HCT116 (cell line): Measurements from ENCODE around the gene CPEB2. TPM values are rescaled to one million over a fixed set of nuclear protein-coding genes. Genes with fewer than 3 reads are reported as not detected.

Experiments
- ATAC-seq: fragments of 200-7000 bp; cut with Tn5 transposase; 2 replicates; pipeline ENCODE4 v1.9.1; 2020; ENCODE audit warnings: mild to moderate bottlenecking, moderate library complexity
- BruUV-seq: library from RNA; stranded (reverse); fragments of 400-500 nt; replicated peaks from 2 replicates; lab custom pipeline; 2021; lab: Mats Ljungman, UMichigan
- CTCF ChIA-PET: fragments of 300-600 bp; sonication (Branson Sonifier 250); formaldehyde crosslinking; loops from one replicate; lab custom pipeline; 2021; ENCODE audit warnings: antibody characterized with exemption; lab: Charles Lee
- POLR2A ChIA-PET: fragments of 300-600, 350-600 bp; sonication (Branson Sonifier 250); formaldehyde crosslinking; loops from one replicate; lab custom pipeline; 2021; ENCODE audit warnings: antibody characterized with exemption; lab: Charles Lee
- RAD21 ChIA-PET, 2 experiments: fragments of 300-600 bp; sonication (Branson Sonifier 250); formaldehyde crosslinking; loops; one replicate each; lab custom pipeline; 2023; ENCODE audit warnings: low total read pairs in 2 of 2; ENCODE audit not compliant: uncharacterized antibody in 2 of 2, unreplicated experiment in 2 of 2, low non-redundant PET in 1 of 2; lab: Charles Lee
- DNase-seq: peaks from one replicate; pipeline ENCODE4 v3.0.0-alpha.2; 2010; ENCODE audit warnings: low read depth, low spot score
- H2AFZ ChIP-seq: fragments of 200-600 bp; shearing (Covaris generic), sonication (generic); 2 replicates; pipeline ENCODE4 v1.6.1; 2017; ENCODE audit warnings: low read depth, mixed run types, mixed read lengths, antibody characterized with exemption, low read length; ENCODE audit not compliant: poor library complexity, severe bottlenecking
- H3K27ac ChIP-seq: 2 replicates; pipeline ENCODE4 v1.5.1; 2012; ENCODE audit warnings: low read depth, low read length
- H3K27me3 ChIP-seq: fragments of 200-600 bp; sonication (generic); 2 replicates; pipeline ENCODE4 v1.6.1; 2016; ENCODE audit warnings: mixed run types, low read length, mixed read lengths; ENCODE audit not compliant: insufficient read depth
- H3K36me3 ChIP-seq, 2 experiments: fragments of 200-500 bp in 1 of 2; fragments of 200-600 bp in 1 of 2; sonication (Bioruptor generic) in 1 of 2; sonication (generic) in 1 of 2; 2 replicates each; pipeline versions ENCODE4 v1.5.1 to v1.6.1; 2014 to 2016; ENCODE audit warnings: low read length in 2 of 2, inconsistent platforms in 1 of 2, mixed read lengths in 1 of 2, mixed run types in 1 of 2; ENCODE audit not compliant: insufficient read depth in 2 of 2, control insufficient read depth in 1 of 2
- H3K4me1 ChIP-seq, 2 experiments: fragments of 200-600 bp in 1 of 2; sonication (generic) in 1 of 2; 2 replicates each; pipeline versions ENCODE4 v1.5.1 to v1.6.1; 2012 to 2017; ENCODE audit warnings: low read length in 2 of 2, inconsistent platforms in 1 of 2, mild to moderate bottlenecking in 1 of 2, mixed read lengths in 1 of 2, mixed run types in 1 of 2, moderate library complexity in 1 of 2; ENCODE audit not compliant: insufficient read depth in 2 of 2, control insufficient read depth in 1 of 2
- H3K4me2 ChIP-seq: fragments of 200-600 bp; sonication (generic); 2 replicates; pipeline ENCODE4 v1.6.1; 2017; ENCODE audit warnings: mixed run types, low read length, mixed read lengths
- H3K4me3 ChIP-seq, 2 experiments: fragments of 200-600 bp in 1 of 2; sonication (generic) in 1 of 2; replicated peaks in 1 of 2; 2 replicates each; pipeline ENCODE4 v1.5.1; 2011 to 2016; ENCODE audit warnings: low read length in 2 of 2, control low read depth in 1 of 2, low read depth in 1 of 2, mild to moderate bottlenecking in 1 of 2, mixed read lengths in 1 of 2, mixed run types in 1 of 2
- H3K79me2 ChIP-seq: fragments of 200-600 bp; sonication (generic); 2 replicates; pipeline ENCODE4 v1.6.1; 2017; ENCODE audit warnings: mild to moderate bottlenecking, mixed run types, low read length, moderate library complexity, mixed read lengths; ENCODE audit not compliant: insufficient read depth
- H3K9ac ChIP-seq: fragments of 200-600 bp; sonication (generic); 2 replicates; pipeline ENCODE4 v1.6.1; 2016; ENCODE audit warnings: low read length, mixed read lengths
- H3K9me2 ChIP-seq: fragments of 200-600 bp; sonication (generic), shearing (Covaris generic); 2 replicates; pipeline ENCODE4 v1.6.1; 2017; ENCODE audit warnings: mixed run types, mild to moderate bottlenecking, moderate library complexity; ENCODE audit not compliant: insufficient read depth
- H3K9me3 ChIP-seq, 2 experiments: fragments of 200-500 bp in 1 of 2; fragments of 200-600 bp in 1 of 2; sonication (Bioruptor generic) in 1 of 2; sonication (generic) in 1 of 2; 2 replicates each; pipeline ENCODE4 v1.6.1; 2014 to 2017; ENCODE audit warnings: low read length in 2 of 2, mixed read lengths in 2 of 2, inconsistent platforms in 1 of 2, low read depth in 1 of 2, mild to moderate bottlenecking in 1 of 2, mixed run types in 1 of 2, moderate library complexity in 1 of 2; ENCODE audit not compliant: control insufficient read depth in 1 of 2, insufficient read depth in 1 of 2
- H4K20me1 ChIP-seq: fragments of 200-600 bp; sonication (generic), shearing (Covaris generic); 2 replicates; pipeline ENCODE4 v1.6.1; 2017; ENCODE audit warnings: mixed run types, mild to moderate bottlenecking, moderate library complexity; ENCODE audit not compliant: insufficient read depth
- CTCF ChIP-seq, 3 experiments: fragments of 200-600 bp in 1 of 3; sonication (generic) in 1 of 3; IDR thresholded peaks in 2 of 3; conservative IDR thresholded peaks in 1 of 3; 2 replicates each; pipeline ENCODE4 v1.5.1; 2012 to 2017; ENCODE audit warnings: low read depth in 2 of 3, low read length in 2 of 3, antibody characterized with exemption in 1 of 3, borderline replicate concordance in 1 of 3, control low read depth in 1 of 3, mild to moderate bottlenecking in 1 of 3, mixed read lengths in 1 of 3, mixed run types in 1 of 3, moderate library complexity in 1 of 3; ENCODE audit not compliant: insufficient read depth in 1 of 3
- POLR2A ChIP-seq: IDR thresholded peaks from 2 replicates; pipeline ENCODE4 v1.7.0; 2011; ENCODE audit warnings: borderline replicate concordance; ENCODE audit not compliant: insufficient read depth, insufficient read length; ENCODE audit errors: extremely low read depth
- RAD21 ChIP-seq: IDR thresholded peaks from 2 replicates; pipeline ENCODE4 v1.6.1; 2012; ENCODE audit warnings: low read depth, mild to moderate bottlenecking
- TCF7L2 ChIP-seq: IDR thresholded peaks from 2 replicates; pipeline ENCODE4 v1.7.0; 2011; ENCODE audit warnings: borderline replicate concordance, inconsistent platforms; ENCODE audit not compliant: insufficient read depth, insufficient read length; ENCODE audit errors: extremely low read depth
- ZFX ChIP-seq: fragments of 450-650 bp; IDR thresholded peaks from 2 replicates; pipeline ENCODE4 v1.6.1; 2017
- intact Hi-C: fragments of 100-400 bp; cut with micrococcal nuclease; formaldehyde crosslinking; loops from 2 replicates; pipeline ENCODE4 v1.10.0; 2022
- total RNA-seq: library from RNA; stranded (reverse); gene quantifications from one replicate; pipeline ENCODE4 v1.2.1, GENCODE V29; 2021; ENCODE audit not compliant: unreplicated experiment

CPEB2 gene
- total RNA-seq, 1 experiment from 2014 or later: 1.3 TPM

GRCh38 chr4:15003891-15004738 is 1.8 kb downstream of the CPEB2 start:
- H3K4me3 ChIP-seq: peak overlapping the region; percentile 50 to 69
- TF ChIP-seq ZFX (peak; percentile 25; the same call in 1 of the 2 replicates), POLR2A (no peak)
- TF ChIP-seq, all 23 proteins: peak for 1
- Histone ChIP-seq H3K4me1 (peaks cover 2 to 18% of the 10 kb centered on the region in 2 experiments; a peak in 3 of 4 replicates), H3K27ac (no peak overlapping the region; the same call in 1 of the 2 replicates), H3K27me3 (no peaks in the 10 kb centered on the region), H3K9ac (peak overlapping the region; percentile 45), H3K9me2 (no peaks in the 10 kb centered on the region), H4K20me1 (no peaks in the 10 kb centered on the region), H3K4me2 (peak overlapping the region; percentile 93), H3K36me3 (no peaks in the 10 kb centered on the region), H2AFZ (peak overlapping the region; percentile 59), H3K9me3 (no peaks in the 10 kb centered on the region), H3K79me2 (no peaks in the 10 kb centered on the region)
- DNase-seq: no peak
- intact Hi-C loops: loop anchor here (5.0 to 10.0 kb wide), 3 partner anchors 147 to 1379 kb away; partner anchors contain the start of gene BOD1L1
- ChIA-PET RAD21 (interaction anchor here in 1 of 2 experiments (0.6 kb wide), 1 partner anchor 239 kb away, joined by 3 read pairs; no protein-coding TSS in a partner anchor), CTCF (no interaction called here), POLR2A (no interaction called here)
- BruUV-seq: no TSS peak
- ATAC-seq: peak; percentile 6

GRCh38 chr4:15004739-15005301 is 2.5 kb downstream of the CPEB2 start:
- intact Hi-C loops: loop anchor here (5.0 to 10.0 kb wide), 3 partner anchors 148 to 1380 kb away; partner anchors contain the start of gene BOD1L1
- H4K20me1 ChIP-seq: no peaks in the 10 kb centered on the region
- POLR2A ChIA-PET: no interaction called here
- peak overlapping the region; percentile 93 for H3K4me2 ChIP-seq
- no peaks in the 10 kb centered on the region for H3K79me2 ChIP-seq
- DNase-seq (no peak), ATAC-seq (peak; percentile 19)
- H3K36me3 ChIP-seq: no peaks in the 10 kb centered on the region
- BruUV-seq: no TSS peak
- H3K4me3 ChIP-seq: peak overlapping the region; percentile 50 to 69
- CTCF ChIA-PET: no interaction called here
- no peaks in the 10 kb centered on the region for H3K27me3 ChIP-seq
- H3K9ac ChIP-seq: peak overlapping the region; percentile 45
- H3K4me1 ChIP-seq: peaks cover 2 to 18% of the 10 kb centered on the region in 2 experiments; a peak in 3 of 4 replicates
- H3K9me3 ChIP-seq: no peaks in the 10 kb centered on the region
- TF ChIP-seq TCF7L2: peak; percentile 71
- 0 out of 2 replicates have a peak, but pooled peaks have one; percentile 7 for TF ChIP-seq RAD21
- no peak for TF ChIP-seq CTCF (IDR thresholded peaks at IDR 0.05 in 2 of 3, conservative IDR thresholded peaks at IDR 0.05 in 1 of 3; ENCODE audit: borderline replicate concordance in 1 of 3, insufficient read depth in 1 of 3, low read depth in 2 of 3, low read length in 2 of 3)
- H2AFZ ChIP-seq: peak overlapping the region; percentile 59
- RAD21 ChIA-PET: no interaction called here
- H3K9me2 ChIP-seq: no peaks in the 10 kb centered on the region
- H3K27ac ChIP-seq: no peak overlapping the region; the same call in 1 of the 2 replicates
